AG04450 (cell line): Measurements from ENCODE around the gene RUFY3. TPM values are rescaled to one million over a fixed set of nuclear protein-coding genes. Genes with fewer than 3 reads are reported as not detected.

Experiments
- CTCF ChIA-PET: fragments of 300-600, 350-600 bp; formaldehyde crosslinking; extraction: SDS; loops from one replicate; lab custom pipeline; 2022; ENCODE audit warnings: antibody characterized with exemption, inconsistent platforms; lab: Charles Lee
- POLR2A ChIA-PET: fragments of 350-600 bp; formaldehyde crosslinking; extraction: SDS; loops from one replicate; lab custom pipeline; 2021; ENCODE audit warnings: antibody characterized with exemption, inconsistent platforms; lab: Yijun Ruan, JAX
- DNase-seq: peaks from one replicate; pipeline ENCODE4 v3.0.0-alpha.2; 2011; ENCODE audit warnings: low read depth, low spot score
- H3K27ac ChIP-seq: one replicate; pipeline ENCODE4 v1.5.1; 2012; ENCODE audit warnings: low read depth, low read length, control low read depth
- H3K27me3 ChIP-seq: one replicate; pipeline ENCODE4 v1.6.0; 2012; ENCODE audit warnings: low read length; ENCODE audit not compliant: control insufficient read depth, insufficient read depth
- H3K4me3 ChIP-seq: 2 replicates; pipeline ENCODE4 v1.5.1; 2011; ENCODE audit warnings: mild to moderate bottlenecking, low read depth, low read length, control low read depth
- H3K9me3 ChIP-seq: 2 replicates; pipeline ENCODE4 v1.5.1; 2012; ENCODE audit warnings: low read length; ENCODE audit not compliant: control insufficient read depth, insufficient read depth
- polyA plus RNA-seq: library from polyadenylated mRNA; depleted of rRNA; stranded (reverse); fragments of >200 nt; gene quantifications from 2 replicates; pipeline ENCODE4 v1.2.3, GENCODE V29; 2011
- TF ChIP-seq, protein P1 (sequence below): IDR thresholded peaks from 2 replicates; pipeline ENCODE4 v1.5.1; 2011; ENCODE audit warnings: low read depth, low read length, control low read depth, inconsistent platforms

The RUFY3 gene
- polyA plus RNA-seq, 1 experiment, result 57.9 TPM

DNA sequence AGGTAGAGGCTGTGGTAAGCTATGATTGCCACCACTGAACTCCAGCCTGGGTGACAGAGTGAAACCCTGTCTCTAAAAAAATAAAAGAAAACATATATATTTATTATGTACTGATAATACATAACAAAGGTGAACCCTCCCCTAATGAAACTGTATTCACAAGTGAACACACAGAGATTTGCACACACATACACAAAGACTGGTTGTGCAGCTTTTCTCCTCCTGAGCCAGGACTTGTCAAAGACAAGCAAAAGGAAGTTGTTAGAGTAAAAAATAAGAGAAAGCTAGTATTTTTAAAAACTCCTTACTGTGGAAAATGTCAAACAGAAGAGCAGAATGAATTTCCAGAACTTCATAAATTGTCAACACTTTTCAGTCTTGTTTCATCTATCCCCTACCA lies 119.4 kb downstream of the RUFY3 start:
- H3K9me3 ChIP-seq, result no peaks in the 10 kb centered on the region; the same call in 1 of the 2 replicates
- no peak for DNase-seq
- ChIA-PET POLR2A (no interaction called here), CTCF (no interaction called here)
- TF ChIP-seq, protein P1, sequence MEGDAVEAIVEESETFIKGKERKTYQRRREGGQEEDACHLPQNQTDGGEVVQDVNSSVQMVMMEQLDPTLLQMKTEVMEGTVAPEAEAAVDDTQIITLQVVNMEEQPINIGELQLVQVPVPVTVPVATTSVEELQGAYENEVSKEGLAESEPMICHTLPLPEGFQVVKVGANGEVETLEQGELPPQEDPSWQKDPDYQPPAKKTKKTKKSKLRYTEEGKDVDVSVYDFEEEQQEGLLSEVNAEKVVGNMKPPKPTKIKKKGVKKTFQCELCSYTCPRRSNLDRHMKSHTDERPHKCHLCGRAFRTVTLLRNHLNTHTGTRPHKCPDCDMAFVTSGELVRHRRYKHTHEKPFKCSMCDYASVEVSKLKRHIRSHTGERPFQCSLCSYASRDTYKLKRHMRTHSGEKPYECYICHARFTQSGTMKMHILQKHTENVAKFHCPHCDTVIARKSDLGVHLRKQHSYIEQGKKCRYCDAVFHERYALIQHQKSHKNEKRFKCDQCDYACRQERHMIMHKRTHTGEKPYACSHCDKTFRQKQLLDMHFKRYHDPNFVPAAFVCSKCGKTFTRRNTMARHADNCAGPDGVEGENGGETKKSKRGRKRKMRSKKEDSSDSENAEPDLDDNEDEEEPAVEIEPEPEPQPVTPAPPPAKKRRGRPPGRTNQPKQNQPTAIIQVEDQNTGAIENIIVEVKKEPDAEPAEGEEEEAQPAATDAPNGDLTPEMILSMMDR, result no peak
- no peaks in the 10 kb centered on the region for H3K27me3 ChIP-seq
- no peak overlapping the region for H3K27ac ChIP-seq
- H3K4me3 ChIP-seq, result no peak overlapping the region

DNA sequence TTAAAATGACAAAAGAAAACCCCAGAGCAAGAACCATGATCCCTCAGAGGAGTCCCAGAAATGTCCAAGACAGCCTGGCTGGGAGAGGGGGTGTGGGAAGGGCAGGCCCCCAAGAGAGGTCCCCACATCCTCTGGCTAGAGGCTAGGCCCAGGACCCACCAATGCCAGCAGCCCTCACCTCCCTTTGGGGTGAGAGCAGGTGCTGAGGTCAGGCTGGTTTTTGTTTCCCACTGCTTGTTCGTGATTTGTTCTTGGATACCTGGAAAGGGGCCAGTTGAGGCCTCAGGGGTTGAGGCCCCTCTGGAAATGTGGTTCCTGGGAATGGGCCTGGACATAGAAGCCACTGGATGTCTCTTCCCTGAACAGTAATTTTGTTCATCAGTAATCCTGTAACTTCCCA lies 120.2 kb downstream of the RUFY3 start:
- POLR2A ChIA-PET, result no interaction called here

DNA sequence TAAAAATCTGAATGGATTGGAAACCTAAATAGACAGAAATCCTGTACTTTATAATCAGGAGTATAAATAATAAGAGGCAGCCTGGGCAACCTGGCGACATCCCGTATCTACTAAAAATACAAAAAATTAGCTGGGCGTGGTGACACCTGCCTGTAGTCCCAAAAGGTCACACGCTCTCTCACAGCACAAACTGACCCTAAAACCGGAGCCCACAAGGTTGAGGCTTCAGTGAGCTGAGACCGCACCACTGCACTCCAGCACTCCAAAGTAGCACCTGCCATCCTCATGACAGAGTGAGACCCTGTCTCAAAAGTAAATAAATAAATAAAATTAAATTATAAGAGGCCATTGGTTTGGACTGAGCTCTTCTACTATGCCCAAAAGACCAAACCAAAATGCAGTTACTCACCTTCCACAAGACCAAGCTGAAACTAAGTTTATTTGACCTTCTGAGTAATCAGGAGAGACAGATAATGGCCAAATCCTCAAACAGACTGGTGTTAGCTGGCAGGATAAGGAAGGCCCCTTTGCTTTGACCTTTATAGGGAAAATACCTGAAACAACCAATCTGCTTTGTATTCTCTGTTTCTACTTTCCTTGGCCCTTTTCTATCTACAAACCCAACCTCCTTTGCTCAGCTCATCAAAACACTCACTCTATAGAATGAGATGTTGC lies 121.1 kb downstream of the RUFY3 start:
- no peaks in the 10 kb centered on the region for H3K27me3 ChIP-seq
- DNase-seq, result no peak
- H3K27ac ChIP-seq, result no peak overlapping the region
- CTCF ChIA-PET, result no interaction called here
- H3K4me3 ChIP-seq, result no peak overlapping the region
- POLR2A ChIA-PET, result no interaction called here
- TF ChIP-seq, protein P1, result no peak
- no peaks in the 10 kb centered on the region; the same call in 1 of the 2 replicates for H3K9me3 ChIP-seq

More for the DNA sequence above, 120.2 kb downstream of the RUFY3 start:
- CTCF ChIA-PET, result no interaction called here
- DNase-seq, result no peak
- no peak overlapping the region for H3K27ac ChIP-seq
- TF ChIP-seq, protein P1, result no peak
- no peaks in the 10 kb centered on the region for H3K27me3 ChIP-seq
- H3K9me3 ChIP-seq, result no peaks in the 10 kb centered on the region; the same call in 1 of the 2 replicates
- H3K4me3 ChIP-seq, result no peak overlapping the region

DNA sequence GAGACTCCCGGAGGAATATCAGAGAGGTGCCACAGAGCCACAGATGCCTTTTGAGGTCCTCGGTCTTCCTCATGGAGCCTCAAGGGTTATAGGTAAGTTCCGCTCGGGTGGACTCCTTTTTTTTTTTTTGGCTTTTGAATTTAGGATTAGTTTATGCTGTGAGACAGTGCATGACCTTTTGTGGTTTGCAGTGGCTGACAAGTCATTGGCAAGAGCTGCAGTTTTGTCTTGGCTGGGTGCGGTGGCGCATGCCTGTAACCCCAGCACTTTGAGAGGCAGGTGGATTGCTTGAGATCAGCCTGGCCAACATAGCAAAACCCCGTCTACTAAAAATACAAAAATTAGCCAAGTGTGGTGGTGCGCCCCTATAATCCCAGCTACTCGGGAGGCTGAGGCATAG lies 122.4 kb downstream of the RUFY3 start:
- ChIA-PET POLR2A (no interaction called here), CTCF (interaction anchor here (0.7 kb wide), 1 partner anchor 179 kb away, joined by 3 read pairs; no protein-coding TSS in a partner anchor)
- DNase-seq, result no peak
- no peaks in the 10 kb centered on the region for H3K27me3 ChIP-seq
- H3K4me3 ChIP-seq, result no peak overlapping the region
- no peak overlapping the region for H3K27ac ChIP-seq
- H3K9me3 ChIP-seq, result no peaks in the 10 kb centered on the region; the same call in 1 of the 2 replicates
- TF ChIP-seq, protein P1, result no peak

DNA sequence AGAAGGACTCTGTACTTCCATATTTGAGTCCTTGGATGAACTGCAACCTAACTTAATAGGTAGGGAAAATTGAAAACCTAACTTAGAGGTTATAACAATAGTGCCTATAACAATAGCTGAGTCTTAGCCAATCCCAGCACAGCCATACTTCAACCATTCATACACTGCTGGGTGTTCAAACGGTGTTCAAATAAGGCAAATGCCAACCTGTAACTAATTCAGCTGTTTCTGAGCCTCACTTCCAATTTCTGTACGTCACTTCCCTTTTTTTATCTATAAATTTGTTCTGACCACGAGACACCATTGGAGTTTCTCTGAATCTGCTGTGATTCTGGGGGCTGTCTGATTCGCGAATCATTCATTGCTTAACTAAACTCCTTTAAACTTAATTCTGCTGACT lies 127.5 kb downstream of the RUFY3 start:
- Histone ChIP-seq H3K9me3 (no peaks in the 10 kb centered on the region), H3K27ac (no peak overlapping the region), H3K4me3 (no peak overlapping the region), H3K27me3 (no peaks in the 10 kb centered on the region)
- TF ChIP-seq, protein P1, result no peak
- POLR2A ChIA-PET, result no interaction called here
- CTCF ChIA-PET, result no interaction called here
- no peak for DNase-seq
